Gastrocnemius medialis (tissue), 4 donors: ENCODE data around the gene FNDC3B. TPM values are rescaled to one million over a fixed set of nuclear protein-coding genes. Genes with fewer than 3 reads are reported as not detected.

ENCODE experiments used
- ATAC-seq, 2 donors: fragments of 150-250 bp; one replicate each; pipeline ENCODE4 v1.9.1; 2016
- DNase-seq, 2 donors: peaks; one replicate each; pipeline ENCODE4 v3.0.0-alpha.2; 2019
- H3K27ac ChIP-seq, 4 donors: fragments of 200-600 bp; sonication (generic); 1 replicate in 1 of 4; 2 replicates in 3 of 4; pipeline ENCODE4 v1.5.1; 2016 to 2018; ENCODE audit warnings: mild to moderate bottlenecking in 2 of 4, moderate library complexity in 1 of 4
- H3K27me3 ChIP-seq, 3 donors: fragments of 200-600 bp; sonication (generic) in 2 of 3; 1 replicate in 1 of 3; 2 replicates in 2 of 3; pipeline versions ENCODE4 v1.5.1 to v1.6.0; 2016 to 2019; ENCODE audit warnings: mild to moderate bottlenecking in 1 of 3, moderate library complexity in 1 of 3
- H3K36me3 ChIP-seq, 2 donors: fragments of 200-600 bp; sonication (generic) in 1 of 2; one replicate each; pipeline ENCODE4 v1.5.1; 2017 to 2018
- H3K4me1 ChIP-seq, 2 donors: fragments of 200-600 bp; sonication (generic) in 1 of 2; one replicate each; pipeline ENCODE4 v1.5.1; 2016 to 2017; ENCODE audit warnings: mild to moderate bottlenecking in 2 of 2
- H3K4me3 ChIP-seq, 4 donors: fragments of 200-600 bp; sonication (generic) in 3 of 4; 1 replicate in 1 of 4; 2 replicates in 3 of 4; pipeline ENCODE4 v1.5.1; 2016 to 2019; ENCODE audit warnings: mild to moderate bottlenecking in 2 of 4
- H3K9me3 ChIP-seq, 3 donors: fragments of 200-600 bp; sonication (generic) in 2 of 3; 1 replicate in 1 of 3; 2 replicates in 2 of 3; pipeline ENCODE4 v1.5.1; 2016 to 2019
- CTCF ChIP-seq, 5 experiments: fragments of 450-650 bp in 3 of 5; fragments of 200-600 bp in 2 of 5; sonication (generic) in 2 of 5; IDR thresholded peaks in 4 of 5; conservative IDR thresholded peaks in 1 of 5; 1 replicate in 4 of 5; 2 replicates in 1 of 5; pipeline ENCODE4 v1.5.1; 2016 to 2019; ENCODE audit warnings: antibody characterized with exemption in 5 of 5, mild to moderate bottlenecking in 3 of 5, moderate library complexity in 3 of 5
- POLR2A ChIP-seq, 2 donors: fragments of 450-650 bp; IDR thresholded peaks; one replicate each; pipeline ENCODE4 v1.6.1; 2017; ENCODE audit warnings: antibody characterized with exemption in 2 of 2, mild to moderate bottlenecking in 2 of 2, moderate library complexity in 2 of 2
- in situ Hi-C, 4 donors: fragments of 200-750 bp; cut with MboI; loops; one replicate each; pipeline versions ENCODE4 v1.15.0 to v1.8.0; 2017; ENCODE audit warnings: low sequenced_read_pairs in 4 of 4
- intact Hi-C: fragments of 100-400 bp; cut with DNase I; formaldehyde crosslinking; loops from one replicate; pipeline ENCODE4 v1.15.1; 2023; ENCODE audit warnings: low total_unique reads
- total RNA-seq, 4 donors: library from RNA; depleted of rRNA; stranded (reverse); fragments of >200 nt; gene quantifications; one replicate each; pipeline versions ENCODE4 v1.1.0 to v1.2.3, GENCODE V29; 2016

Gene FNDC3B
- total RNA-seq, 4 donors from 2014 or later = 42.5 to 110 (median 74.2) TPM

GRCh38 chr3:172300862-172301261 lies 261.5 kb downstream of the FNDC3B start:
- Histone ChIP-seq H3K4me3 (no peak overlapping the region), H3K4me1 (peaks cover 13 to 14% of the 10 kb centered on the region in 2 donors), H3K9me3 (no peaks in the 10 kb centered on the region), H3K36me3 (peaks cover 0 to 23% of the 10 kb centered on the region in 2 donors), H3K27ac (no peak overlapping the region), H3K27me3 (no peaks in the 10 kb centered on the region)
- DNase-seq = no peak
- in situ Hi-C loops (loop anchor here in 1 of 4 donors (25.0 kb wide), 1 partner anchor 264 kb away; the partner anchor contains the start of gene FNDC3B), intact Hi-C loops (no loop called here)
- no peak for ATAC-seq
- TF ChIP-seq CTCF (IDR thresholded peaks at IDR 0.05 in 4 of 5, conservative IDR thresholded peaks at IDR 0.05 in 1 of 5) (no peak), POLR2A (IDR thresholded peaks at IDR 0.05) (no peak)

DNA sequence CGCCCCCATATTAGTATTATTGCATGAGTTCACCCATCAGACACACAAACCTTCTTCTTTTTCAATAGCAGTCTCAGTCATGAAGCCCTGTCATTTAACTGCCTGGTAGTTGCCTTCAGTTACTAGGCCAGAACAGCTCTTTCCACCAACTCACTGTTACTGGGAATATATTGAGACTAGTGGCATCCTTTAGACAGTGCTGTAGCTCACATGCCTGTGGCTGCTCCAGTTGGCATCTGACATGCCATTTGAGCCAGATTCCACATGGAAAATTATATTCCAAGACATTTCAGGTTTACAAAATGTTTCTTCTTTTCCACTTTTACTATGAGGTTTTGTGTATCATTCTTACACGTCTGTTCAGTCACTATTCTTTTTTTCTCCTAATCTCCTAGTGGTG lies 262.8 kb downstream of the FNDC3B start:
- H3K36me3 ChIP-seq = peaks cover 0 to 21% of the 10 kb centered on the region in 2 donors
- no peak for ATAC-seq
- intact Hi-C loops = no loop called here
- DNase-seq = no peak
- H3K4me1 ChIP-seq = peaks cover 15 to 18% of the 10 kb centered on the region in 2 donors
- H3K27me3 ChIP-seq = no peaks in the 10 kb centered on the region
- in situ Hi-C loops = loop anchor here in 1 of 4 donors (25.0 kb wide), 1 partner anchor 265 kb away; the partner anchor contains the start of gene FNDC3B
- no peak overlapping the region for H3K4me3 ChIP-seq
- no peak overlapping the region for H3K27ac ChIP-seq
- TF ChIP-seq CTCF (IDR thresholded peaks at IDR 0.05 in 4 of 5, conservative IDR thresholded peaks at IDR 0.05 in 1 of 5) = no peak
- TF ChIP-seq POLR2A (IDR thresholded peaks at IDR 0.05) = no peak
- H3K9me3 ChIP-seq = no peaks in the 10 kb centered on the region

DNA sequence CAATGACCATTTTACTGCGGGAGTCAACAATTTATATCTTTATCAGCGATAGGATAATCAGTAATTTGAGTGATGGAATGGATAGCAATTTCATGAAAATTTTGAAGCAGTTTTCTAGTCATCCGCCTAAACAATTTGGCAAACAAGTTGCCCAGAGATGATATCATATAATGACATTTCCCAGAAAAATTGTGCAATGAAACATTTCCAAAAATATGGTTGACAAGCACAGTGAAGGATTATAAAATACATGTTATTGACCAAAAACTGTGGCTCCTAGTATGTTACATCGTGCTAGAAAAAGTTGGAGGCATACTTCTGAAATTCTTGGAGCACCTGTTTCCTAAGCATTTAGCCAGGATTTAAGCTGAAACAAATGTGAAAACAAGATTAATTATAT lies 263.8 kb downstream of the FNDC3B start:
- no peak overlapping the region for H3K27ac ChIP-seq
- intact Hi-C loops = no loop called here
- in situ Hi-C loops = loop anchor here in 1 of 4 donors (25.0 kb wide), 1 partner anchor 266 kb away; the partner anchor contains the start of gene FNDC3B
- TF ChIP-seq CTCF (IDR thresholded peaks at IDR 0.05 in 4 of 5, conservative IDR thresholded peaks at IDR 0.05 in 1 of 5) (no peak), POLR2A (IDR thresholded peaks at IDR 0.05) (no peak)
- H3K4me1 ChIP-seq = peaks cover 15 to 18% of the 10 kb centered on the region in 2 donors
- DNase-seq (no peak), ATAC-seq (no peak)
- peaks cover 0 to 31% of the 10 kb centered on the region in 2 donors for H3K36me3 ChIP-seq
- no peaks in the 10 kb centered on the region for H3K27me3 ChIP-seq
- H3K4me3 ChIP-seq = no peak overlapping the region
- no peaks in the 10 kb centered on the region for H3K9me3 ChIP-seq

DNA sequence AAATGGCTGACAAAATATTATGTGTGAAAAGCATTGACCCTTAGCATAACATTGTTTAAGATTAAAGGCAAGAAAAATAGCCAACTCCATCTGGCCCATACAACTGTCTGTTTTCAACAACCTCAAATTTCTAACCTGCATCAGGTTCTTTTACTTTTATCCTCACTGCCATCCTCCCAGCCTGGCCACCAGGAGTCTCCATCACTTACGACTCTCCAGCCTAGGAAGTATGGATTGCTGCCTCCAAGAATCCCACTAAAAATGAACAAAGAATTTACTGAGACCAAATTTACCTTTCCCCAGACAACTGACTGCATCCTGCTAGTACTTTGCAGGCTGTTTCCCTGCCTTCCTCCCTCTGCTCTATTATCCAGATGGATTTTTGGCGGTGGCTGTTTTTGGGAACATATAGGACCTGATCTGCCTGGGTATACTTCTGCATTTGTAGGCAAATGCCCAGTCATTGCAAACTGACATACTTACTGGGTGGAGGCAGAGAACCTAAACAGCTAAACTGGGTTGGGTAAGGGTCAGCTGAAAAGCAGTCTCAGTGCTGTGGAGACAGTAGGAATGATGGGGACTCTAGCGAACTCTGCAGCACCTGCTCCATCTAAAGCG lies 264.7 kb downstream of the FNDC3B start:
- no peak overlapping the region for H3K4me3 ChIP-seq
- H3K9me3 ChIP-seq = no peaks in the 10 kb centered on the region
- DNase-seq (no peak), ATAC-seq (no peak)
- H3K27ac ChIP-seq = peak overlapping the region in 1 of 4 donors; percentile 72
- in situ Hi-C loops = loop anchor here in 1 of 4 donors (25.0 kb wide), 1 partner anchor 267 kb away; the partner anchor contains the start of gene FNDC3B
- intact Hi-C loops = no loop called here
- peaks cover 15 to 18% of the 10 kb centered on the region in 2 donors for H3K4me1 ChIP-seq
- H3K27me3 ChIP-seq = no peaks in the 10 kb centered on the region
- no peak for TF ChIP-seq CTCF (IDR thresholded peaks at IDR 0.05 in 4 of 5, conservative IDR thresholded peaks at IDR 0.05 in 1 of 5)
- no peak for TF ChIP-seq POLR2A (IDR thresholded peaks at IDR 0.05)
- peaks cover 0 to 33% of the 10 kb centered on the region in 2 donors for H3K36me3 ChIP-seq
